ENCODE data around the gene RWDD1.

GRCh38 chr6:116568821-116569755 is 2.2 kb upstream of the RWDD1 start:
- TF ChIP-seq CTCF (conservative IDR thresholded peaks at IDR 0.05) (no peak), EZH2 (IDR thresholded peaks at IDR 0.05; ENCODE audit: low read depth) (no peak)
